PFSK-1 (cell line): ENCODE data around the gene GAS7.

Experiments used
- FOXP2 ChIP-seq: optimal IDR thresholded peaks from 2 replicates; pipeline ENCODE3; 2011; ENCODE audit warnings: borderline replicate concordance, control low read depth, inconsistent platforms; ENCODE audit not compliant: insufficient read depth; ENCODE audit errors: extremely low read length, extremely low read depth
- POLR2AphosphoS5 ChIP-seq: IDR thresholded peaks from 2 replicates; pipeline ENCODE4 v1.6.1; 2012; ENCODE audit warnings: low read depth, mild to moderate bottlenecking, control low read depth, low read length, moderate library complexity
- REST ChIP-seq, 2 experiments: IDR thresholded peaks; 2 replicates each; pipeline versions ENCODE4 v1.6.1 to v1.8.0; 2011 to 2012; ENCODE audit warnings: low read depth in 2 of 2, low read length in 2 of 2, control low read depth in 1 of 2, inconsistent platforms in 1 of 2, mild to moderate bottlenecking in 1 of 2, moderate library complexity in 1 of 2; ENCODE audit not compliant: insufficient read depth in 1 of 2
- SIN3A ChIP-seq: IDR thresholded peaks from 2 replicates; pipeline ENCODE4 v1.6.1; 2012; ENCODE audit warnings: mild to moderate bottlenecking, low read length, moderate library complexity, borderline replicate concordance; ENCODE audit not compliant: insufficient read depth
- TAF1 ChIP-seq: IDR thresholded peaks from 2 replicates; pipeline ENCODE4 v1.6.1; 2012; ENCODE audit warnings: low read length, control low read depth, borderline replicate concordance; ENCODE audit not compliant: insufficient read depth

GRCh38 chr17:9929871-9930270 is 268.5 kb downstream of the GAS7 start:
- TF ChIP-seq POLR2AphosphoS5 = no peak
- TF ChIP-seq REST (IDR thresholded peaks at IDR 0.05; ENCODE audit: insufficient read depth in 1 of 2, low read depth in 2 of 2, low read length in 2 of 2) = no peak
- no peak for TF ChIP-seq SIN3A
- TF ChIP-seq TAF1 = no peak
- TF ChIP-seq FOXP2 = no peak
